ENCODE measurements around the gene APOL5.
"Not testable (repeated sequence)": the region's sequence is repeated elsewhere in the genome, so short reads cannot be mapped to it uniquely, and the experiment has no call there.

Gene APOL5

GRCh38 chr22:35708917-35709316 lies 8.8 kb upstream of the APOL5 start:
- FAIRE-seq = no peak
- no peak for DNase-seq (ENCODE audit: low spot score)

- FAIRE-seq = no peak
Observed at GRCh38 chr22:35711336-35711735, 6.3 kb upstream of the APOL5 start.

GRCh38 chr22:35712672-35713071 lies 5.0 kb upstream of the APOL5 start:
- FAIRE-seq (no peak), DNase-seq (ENCODE audit: low spot score) (no peak)

More at GRCh38 chr22:35711336-35711735, 6.3 kb upstream of the APOL5 start:
- DNase-seq (ENCODE audit: low spot score) = no peak

GRCh38 chr22:35719212-35719875 lies 1.7 kb downstream of the APOL5 start:
- FAIRE-seq (no peak), DNase-seq (ENCODE audit: low spot score) (no peak)

- no peak for DNase-seq (ENCODE audit: low spot score)
- no peak for FAIRE-seq
Observed at GRCh38 chr22:35721960-35722359, 4.3 kb downstream of the APOL5 start.

GRCh38 chr22:35725521-35725920 lies 7.8 kb downstream of the APOL5 start:
- FAIRE-seq = no peak
- no peak for DNase-seq (ENCODE audit: low spot score)

- DNase-seq (ENCODE audit: low spot score) (no peak), FAIRE-seq (no peak)
Observed at GRCh38 chr22:35726398-35726797, 8.7 kb downstream of the APOL5 start.

GRCh38 chr22:35726933-35727332 lies 9.3 kb downstream of the APOL5 start:
- no peak for DNase-seq (ENCODE audit: low spot score)
- no peak for FAIRE-seq

- no peak for DNase-seq (ENCODE audit: low spot score)
- no peak for FAIRE-seq
Observed at GRCh38 chr22:35727436-35727835, 9.8 kb downstream of the APOL5 start.

- no peak for DNase-seq (ENCODE audit: low spot score)
- FAIRE-seq = no peak
Observed at GRCh38 chr22:35728639-35729308, 11.1 kb downstream of the APOL5 start.

- DNase-seq (ENCODE audit: low spot score) (no peak), FAIRE-seq (no peak)
Observed at GRCh38 chr22:35729309-35729698, 11.6 kb downstream of the APOL5 start.

GRCh38 chr22:35731321-35731720 lies 13.6 kb downstream of the APOL5 start:
- no peak for FAIRE-seq
- DNase-seq (ENCODE audit: low spot score) = no peak

GRCh38 chr22:35732116-35732515 lies 14.4 kb downstream of the APOL5 start:
- DNase-seq (ENCODE audit: low spot score) (no peak), FAIRE-seq (no peak)

- FAIRE-seq (no peak), DNase-seq (ENCODE audit: low spot score) (no peak)
Observed at GRCh38 chr22:35733036-35733435, 15.4 kb downstream of the APOL5 start.

- FAIRE-seq = no peak
- DNase-seq (ENCODE audit: low spot score) = no peak
Observed at GRCh38 chr22:35733791-35734516, 16.3 kb downstream of the APOL5 start.

GRCh38 chr22:35734517-35734827 lies 16.8 kb downstream of the APOL5 start:
- FAIRE-seq (no peak), DNase-seq (ENCODE audit: low spot score) (no peak)

GRCh38 chr22:35735542-35735941 lies 17.9 kb downstream of the APOL5 start:
- DNase-seq (ENCODE audit: low spot score) (no peak), FAIRE-seq (no peak)

GRCh38 chr22:35736166-35736565 lies 18.5 kb downstream of the APOL5 start:
- FAIRE-seq (no peak), DNase-seq (ENCODE audit: low spot score) (no peak)

GRCh38 chr22:35736701-35737100 lies 19.0 kb downstream of the APOL5 start:
- FAIRE-seq (no peak), DNase-seq (ENCODE audit: low spot score) (no peak)

- not testable (repeated sequence) for DNase-seq (ENCODE audit: low spot score); FAIRE-seq
Observed at GRCh38 chr22:35737886-35738285, 20.2 kb downstream of the APOL5 start.

- DNase-seq (ENCODE audit: low spot score) (no peak), FAIRE-seq (no peak)
Observed at GRCh38 chr22:35739076-35739930, 21.6 kb downstream of the APOL5 start.

- FAIRE-seq (no peak), DNase-seq (ENCODE audit: low spot score) (no peak)
Observed at GRCh38 chr22:35739931-35740380, 22.3 kb downstream of the APOL5 start.
